CD14-positive monocyte (primary cell): ENCODE results near the gene GNA12. TPM values are rescaled to one million over a fixed set of nuclear protein-coding genes. Genes with fewer than 3 reads are reported as not detected.
"Not testable (repeated sequence)": the region's sequence is repeated elsewhere in the genome, so short reads cannot be mapped to it uniquely, and the experiment has no call there.

Source experiments
- DNase-seq, 3 donors: peaks; one replicate each; pipeline ENCODE4 v3.0.0-alpha.2; 2011 to 2022
- H2AFZ ChIP-seq: 2 replicates; pipeline ENCODE4 v1.6.0; 2012; ENCODE audit warnings: mild to moderate bottlenecking, low read depth, low read length, inconsistent platforms; ENCODE audit not compliant: insufficient read depth, poor library complexity, severe bottlenecking
- H3K27ac ChIP-seq, 2 donors: 1 replicate in 1 of 2; 2 replicates in 1 of 2; pipeline ENCODE4 v1.5.1; 2012 to 2013; ENCODE audit warnings: low read length in 2 of 2, control low read depth in 1 of 2, inconsistent platforms in 1 of 2, low read depth in 1 of 2, mild to moderate bottlenecking in 1 of 2
- H3K27me3 ChIP-seq, 2 donors: one replicate each; pipeline versions ENCODE4 v1.6.0 to v1.6.1; 2011 to 2013; ENCODE audit warnings: low read length in 2 of 2; ENCODE audit not compliant: control insufficient read depth in 2 of 2, insufficient read depth in 2 of 2
- H3K36me3 ChIP-seq, 2 donors: replicated peaks in 1 of 2; 1 replicate in 1 of 2; 2 replicates in 1 of 2; pipeline versions ENCODE4 v1.5.1 to v1.6.1; 2012 to 2013; ENCODE audit warnings: low read length in 2 of 2, control low read depth in 1 of 2, inconsistent platforms in 1 of 2, mild to moderate bottlenecking in 1 of 2; ENCODE audit not compliant: insufficient read depth in 2 of 2, control insufficient read depth in 1 of 2
- H3K4me1 ChIP-seq, 2 donors: 1 replicate in 1 of 2; 2 replicates in 1 of 2; pipeline versions ENCODE4 v1.5.1 to v1.6.1; 2012 to 2013; ENCODE audit warnings: low read length in 2 of 2, control low read depth in 1 of 2, inconsistent platforms in 1 of 2, mild to moderate bottlenecking in 1 of 2, moderate library complexity in 1 of 2; ENCODE audit not compliant: insufficient read depth in 2 of 2, control insufficient read depth in 1 of 2
- H3K4me2 ChIP-seq: replicated peaks from 2 replicates; pipeline ENCODE3; 2012; ENCODE audit warnings: low read length, moderate library complexity, mild to moderate bottlenecking; ENCODE audit not compliant: poor library complexity, severe bottlenecking; ENCODE audit errors: extremely low read depth
- H3K4me3 ChIP-seq, 3 experiments: fragments of 200-600 bp in 1 of 3; sonication (generic) in 1 of 3; replicated peaks in 1 of 3; 1 replicate in 2 of 3; 2 replicates in 1 of 3; pipeline ENCODE4 v1.5.1; 2011 to 2013; ENCODE audit warnings: low read length in 3 of 3, mild to moderate bottlenecking in 3 of 3, control low read depth in 2 of 3, low read depth in 2 of 3, inconsistent platforms in 1 of 3, moderate library complexity in 1 of 3
- H3K79me2 ChIP-seq: 2 replicates; pipeline ENCODE4 v1.6.0; 2012; ENCODE audit warnings: mild to moderate bottlenecking, control low read depth, inconsistent platforms, low read length, moderate library complexity; ENCODE audit not compliant: insufficient read depth
- H3K9ac ChIP-seq: 2 replicates; pipeline ENCODE4 v1.6.0; 2017; ENCODE audit warnings: low read length, mild to moderate bottlenecking; ENCODE audit not compliant: insufficient read depth, poor library complexity, severe bottlenecking
- H3K9me3 ChIP-seq, 2 donors: replicated peaks in 1 of 2; 1 replicate in 1 of 2; 2 replicates in 1 of 2; pipeline versions ENCODE4 v1.5.1 to v1.6.1; 2012 to 2013; ENCODE audit warnings: low read length in 2 of 2, control low read depth in 1 of 2; ENCODE audit not compliant: control insufficient read depth in 1 of 2, insufficient read depth in 1 of 2
- H4K20me1 ChIP-seq: 2 replicates; pipeline ENCODE4 v1.6.0; 2012; ENCODE audit warnings: mild to moderate bottlenecking, low read length, control low read depth, moderate library complexity; ENCODE audit not compliant: insufficient read depth
- H3K27ac Mint-ChIP-seq, 7 donors: one replicate each; pipeline ENCODE4 v1.8.0; 2020; ENCODE audit warnings: mild to moderate bottlenecking in 7 of 7, mixed read lengths in 7 of 7, moderate library complexity in 6 of 7, inconsistent platforms in 2 of 7
- H3K27me3 Mint-ChIP-seq, 3 donors: one replicate each; pipeline ENCODE4 v1.8.0; 2021 to 2022; ENCODE audit warnings: low read depth in 3 of 3, mild to moderate bottlenecking in 3 of 3, mixed read lengths in 3 of 3, moderate library complexity in 3 of 3, inconsistent platforms in 1 of 3
- H3K36me3 Mint-ChIP-seq, 2 donors: one replicate each; pipeline ENCODE4 v1.8.0; 2020; ENCODE audit warnings: mixed read lengths in 2 of 2, inconsistent platforms in 1 of 2, mild to moderate bottlenecking in 1 of 2
- H3K4me1 Mint-ChIP-seq: one replicate; pipeline ENCODE4 v1.8.0; 2020; ENCODE audit warnings: mild to moderate bottlenecking, mixed read lengths
- H3K4me3 Mint-ChIP-seq, 2 donors: one replicate each; pipeline ENCODE4 v1.8.0; 2020; ENCODE audit warnings: mild to moderate bottlenecking in 2 of 2, mixed read lengths in 2 of 2, moderate library complexity in 1 of 2
- H3K9me3 Mint-ChIP-seq, 7 donors: one replicate each; pipeline ENCODE4 v1.8.0; 2020 to 2022; ENCODE audit warnings: mixed read lengths in 7 of 7, mild to moderate bottlenecking in 6 of 7, moderate library complexity in 6 of 7, inconsistent platforms in 2 of 7
- WGBS: methylation state at CpG from one replicate; pipeline ENCODE4 v1.1.5; 2013; ENCODE audit warnings: missing lambda C conversion rate; ENCODE audit not compliant: insufficient coverage; 5-methylcytosine and 5-hydroxymethylcytosine counted together
- intact Hi-C, 2 donors: fragments of 100-400 bp; cut with micrococcal nuclease; formaldehyde crosslinking; loops; one replicate each; pipeline versions ENCODE4 v1.15.0 to v1.15.1; 2023
- polyA plus RNA-seq, 3 donors: library from polyadenylated mRNA; depleted of rRNA in 1 of 3; unstranded in 2 of 3; stranded (reverse) in 1 of 3; fragments of 300-500 nt in 2 of 3; fragments of >200 nt in 1 of 3; fragmentation: Illumina TruSeq in 2 of 3; gene quantifications; 1 replicate in 2 of 3; 2 replicates in 1 of 3; pipeline ENCODE4 v1.2.3, GENCODE V29; 2012 to 2021
- TF ChIP-seq, protein P1 (sequence below): fragments of 200-600 bp; IDR thresholded peaks from one replicate; pipeline ENCODE4 v1.8.0; 2022; ENCODE audit warnings: antibody characterized with exemption, mild to moderate bottlenecking

The GNA12 gene
- polyA plus RNA-seq, 3 donors, result 3.4 to 25.9 (median 10.6) TPM

DNA sequence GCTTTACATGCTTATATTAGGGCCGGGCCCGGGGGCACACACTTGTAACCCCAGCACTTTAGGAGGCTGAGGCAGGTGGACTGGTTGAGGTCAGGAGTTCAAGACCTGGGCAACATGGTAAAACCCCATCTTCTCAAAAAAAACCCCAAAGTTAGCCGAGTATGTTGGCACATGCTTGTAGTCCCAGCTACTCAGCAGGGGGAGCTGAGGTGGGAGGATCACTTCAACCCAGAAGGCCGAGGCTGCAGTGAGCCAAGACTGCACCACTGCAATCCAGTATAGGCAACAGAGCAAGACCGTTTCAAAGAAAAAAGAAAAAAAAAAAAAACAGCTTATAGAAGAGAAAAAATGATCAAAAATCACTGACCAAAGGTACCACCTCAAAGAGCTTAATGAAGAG is 93.0 kb downstream of the GNA12 start:
- Mint-ChIP-seq H3K27me3 (peaks cover 0 to 3% (median 0%) of the 10 kb centered on the region in 3 donors), H3K36me3 (peaks cover 15 to 25% of the 10 kb centered on the region in 2 donors), H3K4me1 (peaks cover 7% of the 10 kb centered on the region), H3K4me3 (no peak overlapping the region), H3K9me3 (peaks cover 0 to 9% (median 3%) of the 10 kb centered on the region in 7 donors), H3K27ac (peak overlapping the region in 1 of 7 donors; percentile 25)
- no peak overlapping the region for H3K4me3 ChIP-seq
- H3K27ac ChIP-seq, result no peak overlapping the region
- TF ChIP-seq, protein P1, sequence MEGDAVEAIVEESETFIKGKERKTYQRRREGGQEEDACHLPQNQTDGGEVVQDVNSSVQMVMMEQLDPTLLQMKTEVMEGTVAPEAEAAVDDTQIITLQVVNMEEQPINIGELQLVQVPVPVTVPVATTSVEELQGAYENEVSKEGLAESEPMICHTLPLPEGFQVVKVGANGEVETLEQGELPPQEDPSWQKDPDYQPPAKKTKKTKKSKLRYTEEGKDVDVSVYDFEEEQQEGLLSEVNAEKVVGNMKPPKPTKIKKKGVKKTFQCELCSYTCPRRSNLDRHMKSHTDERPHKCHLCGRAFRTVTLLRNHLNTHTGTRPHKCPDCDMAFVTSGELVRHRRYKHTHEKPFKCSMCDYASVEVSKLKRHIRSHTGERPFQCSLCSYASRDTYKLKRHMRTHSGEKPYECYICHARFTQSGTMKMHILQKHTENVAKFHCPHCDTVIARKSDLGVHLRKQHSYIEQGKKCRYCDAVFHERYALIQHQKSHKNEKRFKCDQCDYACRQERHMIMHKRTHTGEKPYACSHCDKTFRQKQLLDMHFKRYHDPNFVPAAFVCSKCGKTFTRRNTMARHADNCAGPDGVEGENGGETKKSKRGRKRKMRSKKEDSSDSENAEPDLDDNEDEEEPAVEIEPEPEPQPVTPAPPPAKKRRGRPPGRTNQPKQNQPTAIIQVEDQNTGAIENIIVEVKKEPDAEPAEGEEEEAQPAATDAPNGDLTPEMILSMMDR, result no peak
- no peak overlapping the region for H3K9ac ChIP-seq
- no peaks in the 10 kb centered on the region for H4K20me1 ChIP-seq
- no peaks in the 10 kb centered on the region for H3K4me1 ChIP-seq
- intact Hi-C loops, result no loop called here
- no peak for DNase-seq
- no peak overlapping the region for H3K4me2 ChIP-seq
- H3K27me3 ChIP-seq, result no peaks in the 10 kb centered on the region
- no peak overlapping the region for H2AFZ ChIP-seq
- H3K9me3 ChIP-seq, result no peaks in the 10 kb centered on the region
- WGBS, result no CpG with 5 or more reads among the region's 5 CpGs
- H3K36me3 ChIP-seq, result no peaks in the 10 kb centered on the region
- H3K79me2 ChIP-seq, result peaks cover 4% of the 10 kb centered on the region

DNA sequence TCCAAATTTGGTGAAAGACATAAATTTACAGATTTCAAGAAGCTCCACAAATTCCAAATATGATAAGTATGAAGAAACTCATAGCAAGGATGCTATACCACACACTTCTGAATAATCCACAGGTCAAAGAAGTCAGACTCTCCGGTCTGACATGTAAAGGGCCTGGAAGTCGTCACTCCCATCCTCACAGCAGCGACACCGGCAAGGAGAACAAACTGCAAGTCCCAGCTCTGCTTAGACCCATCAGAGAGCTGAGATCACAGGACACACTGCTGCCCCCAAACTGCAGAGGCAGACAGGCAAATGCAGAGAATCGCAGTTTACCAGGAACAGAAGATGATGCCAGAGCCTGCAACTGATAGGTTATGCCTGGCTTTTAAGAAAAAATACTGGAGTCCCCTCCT is 94.1 kb downstream of the GNA12 start:
- H4K20me1 ChIP-seq, result no peaks in the 10 kb centered on the region
- TF ChIP-seq, protein P1, result no peak
- H3K4me1 Mint-ChIP-seq, result peaks cover 8% of the 10 kb centered on the region
- no peak overlapping the region for H3K4me3 Mint-ChIP-seq
- H3K36me3 Mint-ChIP-seq, result peaks cover 7 to 17% of the 10 kb centered on the region in 2 donors
- H3K27ac Mint-ChIP-seq, result peak overlapping the region in 1 of 7 donors; percentile 34
- peaks cover 0 to 3% (median 0%) of the 10 kb centered on the region in 3 donors for H3K27me3 Mint-ChIP-seq
- H3K9me3 Mint-ChIP-seq, result peaks cover 0 to 6% (median 2%) of the 10 kb centered on the region in 7 donors
- 90% methylated on average over 4 of the region's 5 CpGs for WGBS
- H3K9me3 ChIP-seq, result no peaks in the 10 kb centered on the region
- no peak overlapping the region for H3K4me3 ChIP-seq
- no peaks in the 10 kb centered on the region for H3K36me3 ChIP-seq
- DNase-seq, result no peak
- H3K9ac ChIP-seq, result no peak overlapping the region
- no peaks in the 10 kb centered on the region for H3K4me1 ChIP-seq
- no peaks in the 10 kb centered on the region for H3K27me3 ChIP-seq
- no peak overlapping the region for H3K27ac ChIP-seq
- peaks cover 4% of the 10 kb centered on the region for H3K79me2 ChIP-seq
- no peak overlapping the region for H3K4me2 ChIP-seq
- no peak overlapping the region for H2AFZ ChIP-seq
- intact Hi-C loops, result no loop called here

DNA sequence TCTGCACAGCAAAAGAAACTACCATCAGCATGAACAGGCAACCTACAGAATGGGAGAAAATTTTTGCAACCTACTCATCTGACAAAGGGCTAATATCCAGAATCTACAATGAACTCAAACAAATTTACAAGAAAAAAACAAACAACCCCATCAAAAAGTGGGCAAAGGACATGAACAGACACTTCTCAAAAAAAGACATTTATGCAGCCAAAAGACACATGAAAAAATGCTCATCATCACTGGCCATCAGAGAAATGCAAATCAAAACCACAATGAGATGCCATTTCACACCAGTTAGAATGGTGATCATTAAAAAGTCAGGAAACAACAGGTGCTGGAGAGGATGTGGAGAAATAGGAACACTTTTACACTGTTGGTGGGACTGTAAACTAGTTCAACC is 95.4 kb downstream of the GNA12 start:
- H3K9me3 ChIP-seq, DNase-seq, H3K27ac Mint-ChIP-seq, H3K9ac ChIP-seq, H3K4me3 ChIP-seq, H3K27ac ChIP-seq, H3K4me3 Mint-ChIP-seq, H3K27me3 ChIP-seq, H4K20me1 ChIP-seq, H3K27me3 Mint-ChIP-seq, H3K4me2 ChIP-seq, H3K4me1 Mint-ChIP-seq, intact Hi-C loops, H3K36me3 ChIP-seq, H3K79me2 ChIP-seq, H2AFZ ChIP-seq, H3K4me1 ChIP-seq: not testable (repeated sequence)
- H3K36me3 Mint-ChIP-seq, result peaks cover 12 to 15% of the 10 kb centered on the region in 2 donors
- H3K9me3 Mint-ChIP-seq, result peaks cover 9 to 15% (median 11%) of the 10 kb centered on the region in 7 donors
